Activated CD8-positive, alpha-beta memory T cell treated with anti-CD3 and anti-CD28 coated beads for 24 hours (primary cell): ENCODE measurements around the gene RABL3.
"Not testable (repeated sequence)": the region's sequence is repeated elsewhere in the genome, so short reads cannot be mapped to it uniquely, and the experiment has no call there.

Source experiments
- DNase-seq: peaks from one replicate; pipeline ENCODE4 v3.0.0-alpha.2; 2020

The RABL3 gene

DNA sequence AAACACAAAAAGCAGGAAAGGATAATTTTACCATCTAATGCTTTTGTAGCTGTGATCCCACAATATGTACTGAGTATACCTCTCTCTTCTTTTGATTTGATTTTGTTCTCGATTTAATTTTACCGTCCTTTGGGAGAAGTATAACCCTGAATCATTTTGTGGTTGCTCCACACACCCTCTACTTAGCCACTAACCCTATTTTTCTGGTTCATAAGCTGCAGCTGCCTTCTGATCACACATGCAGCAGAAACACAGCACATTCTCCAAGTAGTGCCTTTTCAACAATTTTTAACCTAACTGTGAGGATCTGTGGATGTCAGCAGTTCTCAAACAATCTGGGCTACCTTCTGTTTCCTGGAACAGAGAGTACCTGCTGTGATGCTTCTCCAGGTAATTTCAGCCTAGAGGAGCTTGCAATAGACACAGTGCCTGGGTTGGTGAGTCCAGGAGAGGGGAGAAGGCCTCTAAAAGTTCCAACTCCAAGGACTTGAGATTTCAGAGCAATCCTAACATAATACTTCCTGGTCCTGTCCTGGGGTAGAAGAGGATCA lies 100.5 kb downstream of the RABL3 start:
- no peak for DNase-seq

DNA sequence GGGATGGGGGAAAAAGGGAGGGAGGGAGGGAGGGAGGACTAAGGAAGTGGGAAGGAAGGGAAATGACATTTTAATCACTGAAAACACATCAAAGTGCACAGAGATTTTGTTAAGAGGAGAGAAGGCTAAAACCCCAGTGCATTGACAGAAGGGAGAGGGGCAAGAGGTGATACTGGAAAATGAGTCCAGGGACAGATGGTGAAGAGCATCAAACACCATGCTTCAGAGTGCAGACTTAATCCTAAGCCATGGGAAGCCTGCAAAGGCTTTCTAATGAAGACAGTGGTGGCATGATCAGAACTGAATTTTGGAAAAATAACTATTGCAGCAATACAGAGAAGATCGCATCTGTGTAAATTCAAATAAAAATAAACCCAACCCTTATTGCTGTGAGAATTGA lies 102.1 kb downstream of the RABL3 start:
- DNase-seq = no peak

DNA sequence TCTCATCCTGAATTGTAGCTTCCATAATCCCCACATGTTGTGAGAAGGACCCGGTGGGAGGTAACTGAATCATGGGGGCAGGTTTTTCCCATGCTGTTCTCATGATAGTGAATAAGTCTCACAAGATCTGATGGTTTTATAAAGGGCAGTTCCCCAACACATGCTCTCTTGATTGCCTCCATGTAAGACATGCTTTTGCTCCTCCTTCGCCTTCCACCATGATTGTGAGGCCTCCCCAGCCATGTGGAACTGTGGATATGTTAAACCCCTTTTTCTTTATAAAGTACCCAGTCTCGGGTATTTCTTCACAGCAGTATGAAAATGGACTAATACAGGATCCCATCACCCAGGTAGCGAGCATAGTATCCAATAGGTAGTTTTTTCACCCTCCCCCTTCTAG lies 103.5 kb downstream of the RABL3 start:
- DNase-seq = not testable (repeated sequence)

DNA sequence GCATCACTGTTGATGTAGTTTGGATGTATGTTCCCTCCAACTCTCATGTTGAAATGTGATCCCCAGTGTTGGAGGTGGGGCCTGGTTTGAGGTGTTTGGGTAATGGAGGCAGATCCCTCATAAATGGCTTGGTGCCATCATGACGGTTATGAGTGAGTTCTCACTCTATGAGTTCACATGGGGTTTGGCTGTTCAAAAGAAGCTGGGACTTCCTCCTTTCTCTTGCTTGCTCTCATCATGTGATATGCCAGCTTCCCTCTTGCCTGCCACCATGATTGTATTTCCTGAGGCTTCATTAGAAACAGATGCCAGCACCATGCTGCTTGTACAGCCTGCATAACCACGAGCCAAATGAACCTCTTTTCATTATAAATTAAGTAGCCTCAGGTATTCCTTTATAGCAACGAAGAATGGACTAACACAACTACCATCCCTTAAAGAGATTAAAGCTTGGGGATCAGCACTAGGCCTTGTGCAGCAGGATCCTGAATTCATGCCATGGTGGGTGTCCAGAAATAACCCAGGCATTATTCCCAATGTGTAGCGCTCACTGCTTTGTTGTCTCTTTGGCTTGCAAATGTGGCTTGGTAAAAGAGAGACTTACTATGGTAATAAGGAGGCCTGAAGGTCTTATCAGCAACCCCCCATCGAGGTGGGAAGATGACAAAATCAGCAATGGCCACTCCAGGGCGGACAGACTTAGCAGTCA lies 104.3 kb downstream of the RABL3 start:
- no peak for DNase-seq

DNA sequence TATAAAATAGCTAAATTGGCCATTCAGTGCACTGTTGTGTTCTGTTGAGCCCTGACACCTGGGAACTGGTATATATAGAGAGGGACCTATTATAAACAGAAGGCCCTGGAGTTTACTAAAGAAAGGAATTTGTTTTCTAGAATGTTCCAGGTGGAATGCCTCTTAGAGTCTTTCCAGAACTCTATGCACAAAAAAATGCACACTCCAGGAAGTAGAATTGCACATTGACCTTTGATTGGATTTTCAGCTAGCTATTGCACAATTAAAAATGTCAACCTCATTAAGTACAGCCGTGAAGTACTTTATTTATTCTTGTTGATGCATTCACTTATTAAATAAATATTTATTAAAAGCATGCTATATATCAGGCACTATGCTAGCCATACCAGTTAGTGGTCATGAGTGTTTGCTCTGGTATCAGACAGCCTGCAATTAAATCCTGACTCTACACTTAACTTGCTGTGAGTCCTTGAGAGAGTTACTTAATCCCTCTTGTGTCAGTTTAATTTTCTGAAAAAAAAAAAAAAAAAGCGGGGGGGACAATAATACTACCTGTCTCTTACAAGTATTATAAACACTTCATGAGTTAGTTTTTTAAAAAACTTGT lies 105.4 kb downstream of the RABL3 start:
- DNase-seq = no peak
